Ascending aorta (tissue), 2 donors: Measurements from ENCODE around the gene SLC26A11. TPM values are rescaled to one million over a fixed set of nuclear protein-coding genes. Genes with fewer than 3 reads are reported as not detected.

Source experiments
- DNase-seq, 2 donors: peaks; one replicate each; pipeline ENCODE4 v3.0.0-alpha.2; 2019; ENCODE audit warnings: low spot score in 2 of 2
- H3K27ac ChIP-seq, 2 donors: fragments of 200-600 bp; sonication (generic); one replicate each; pipeline ENCODE4 v1.5.1; 2016 to 2017; ENCODE audit warnings: mild to moderate bottlenecking in 1 of 2
- H3K27me3 ChIP-seq: fragments of 200-600 bp; sonication (generic); one replicate; pipeline ENCODE4 v1.5.1; 2017
- H3K36me3 ChIP-seq, 2 donors: fragments of 200-600 bp; sonication (generic); one replicate each; pipeline ENCODE4 v1.5.1; 2016
- H3K4me1 ChIP-seq, 2 donors: fragments of 200-600 bp; sonication (generic); one replicate each; pipeline ENCODE4 v1.5.1; 2016 to 2017; ENCODE audit warnings: mild to moderate bottlenecking in 1 of 2
- H3K4me3 ChIP-seq, 2 donors: fragments of 200-600 bp; sonication (generic); one replicate each; pipeline ENCODE4 v1.5.1; 2016 to 2017; ENCODE audit warnings: mild to moderate bottlenecking in 1 of 2
- H3K9me3 ChIP-seq, 2 donors: fragments of 200-600 bp; sonication (generic); one replicate each; pipeline ENCODE4 v1.5.1; 2016
- intact Hi-C: fragments of 100-400 bp; cut with DNase I; formaldehyde crosslinking; loops from one replicate; pipeline ENCODE4 v1.15.1; 2023
- total RNA-seq: library from RNA; depleted of rRNA; stranded (reverse); fragments of >200 nt; gene quantifications from one replicate; pipeline ENCODE4 v1.1.0, GENCODE V29; 2016
- TF ChIP-seq, protein P1 (sequence below), 3 experiments: fragments of 200-600 bp in 2 of 3; fragments of 450-650 bp in 1 of 3; sonication (generic) in 2 of 3; IDR thresholded peaks; one replicate each; pipeline ENCODE4 v1.5.1; 2016 to 2019; ENCODE audit warnings: antibody characterized with exemption in 3 of 3, mild to moderate bottlenecking in 1 of 3, moderate library complexity in 1 of 3

SLC26A11 gene
- total RNA-seq, 1 donor from 2014 or later, result 25.8 TPM

DNA sequence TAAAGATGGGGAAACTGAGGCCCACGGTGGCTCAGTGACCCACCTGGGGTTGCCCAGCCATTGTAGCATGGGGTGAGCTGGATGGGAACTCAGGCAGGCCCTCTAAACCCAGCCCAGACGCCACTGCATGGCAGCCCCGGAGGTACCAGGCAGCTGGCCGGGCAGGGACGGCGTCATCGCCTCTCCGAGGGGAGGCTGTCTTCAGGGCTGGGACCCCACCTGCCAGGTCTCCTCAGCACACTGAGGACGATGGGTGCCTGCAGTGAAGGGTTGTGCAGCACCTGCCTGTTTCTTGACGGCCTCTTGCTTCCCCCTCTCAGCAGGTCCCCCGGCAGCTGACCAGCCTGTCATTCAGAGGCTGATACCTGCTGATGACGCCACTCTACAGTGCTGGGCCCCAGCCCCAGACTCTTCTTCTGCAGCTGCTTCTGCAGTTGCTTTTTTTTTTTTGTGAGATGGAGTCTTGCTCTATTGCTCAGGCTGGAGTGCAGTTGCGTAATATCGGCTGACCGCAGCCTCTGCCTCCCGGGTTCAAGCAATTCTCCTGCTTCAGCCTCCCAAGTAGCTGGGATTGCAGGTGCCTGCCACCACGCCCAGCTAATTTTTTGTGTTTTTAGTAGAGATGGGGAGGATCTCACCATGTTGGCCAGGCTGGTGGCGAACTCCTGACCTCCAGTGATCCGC, 65.2 kb downstream of the SLC26A11 start:
- H3K27me3 ChIP-seq, result no peaks in the 10 kb centered on the region
- H3K4me3 ChIP-seq, result no peak overlapping the region
- no peaks in the 10 kb centered on the region for H3K4me1 ChIP-seq
- intact Hi-C loops, result no loop called here
- H3K27ac ChIP-seq, result no peak overlapping the region
- no peak for DNase-seq
- TF ChIP-seq, protein P1, sequence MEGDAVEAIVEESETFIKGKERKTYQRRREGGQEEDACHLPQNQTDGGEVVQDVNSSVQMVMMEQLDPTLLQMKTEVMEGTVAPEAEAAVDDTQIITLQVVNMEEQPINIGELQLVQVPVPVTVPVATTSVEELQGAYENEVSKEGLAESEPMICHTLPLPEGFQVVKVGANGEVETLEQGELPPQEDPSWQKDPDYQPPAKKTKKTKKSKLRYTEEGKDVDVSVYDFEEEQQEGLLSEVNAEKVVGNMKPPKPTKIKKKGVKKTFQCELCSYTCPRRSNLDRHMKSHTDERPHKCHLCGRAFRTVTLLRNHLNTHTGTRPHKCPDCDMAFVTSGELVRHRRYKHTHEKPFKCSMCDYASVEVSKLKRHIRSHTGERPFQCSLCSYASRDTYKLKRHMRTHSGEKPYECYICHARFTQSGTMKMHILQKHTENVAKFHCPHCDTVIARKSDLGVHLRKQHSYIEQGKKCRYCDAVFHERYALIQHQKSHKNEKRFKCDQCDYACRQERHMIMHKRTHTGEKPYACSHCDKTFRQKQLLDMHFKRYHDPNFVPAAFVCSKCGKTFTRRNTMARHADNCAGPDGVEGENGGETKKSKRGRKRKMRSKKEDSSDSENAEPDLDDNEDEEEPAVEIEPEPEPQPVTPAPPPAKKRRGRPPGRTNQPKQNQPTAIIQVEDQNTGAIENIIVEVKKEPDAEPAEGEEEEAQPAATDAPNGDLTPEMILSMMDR (IDR thresholded peaks at IDR 0.05), result no peak
- peaks cover 34 to 52% of the 10 kb centered on the region in 2 donors for H3K36me3 ChIP-seq
- H3K9me3 ChIP-seq, result no peaks in the 10 kb centered on the region

GRCh38 chr17:80286638-80286960, 66.4 kb downstream of the SLC26A11 start:
- peaks cover 45 to 61% of the 10 kb centered on the region in 2 donors for H3K36me3 ChIP-seq
- H3K27me3 ChIP-seq, result no peaks in the 10 kb centered on the region
- TF ChIP-seq, protein P1 (IDR thresholded peaks at IDR 0.05), result no peak
- DNase-seq, result no peak
- intact Hi-C loops, result no loop called here
- no peak overlapping the region for H3K4me3 ChIP-seq
- H3K9me3 ChIP-seq, result no peaks in the 10 kb centered on the region
- no peaks in the 10 kb centered on the region for H3K4me1 ChIP-seq
- no peak overlapping the region for H3K27ac ChIP-seq

DNA sequence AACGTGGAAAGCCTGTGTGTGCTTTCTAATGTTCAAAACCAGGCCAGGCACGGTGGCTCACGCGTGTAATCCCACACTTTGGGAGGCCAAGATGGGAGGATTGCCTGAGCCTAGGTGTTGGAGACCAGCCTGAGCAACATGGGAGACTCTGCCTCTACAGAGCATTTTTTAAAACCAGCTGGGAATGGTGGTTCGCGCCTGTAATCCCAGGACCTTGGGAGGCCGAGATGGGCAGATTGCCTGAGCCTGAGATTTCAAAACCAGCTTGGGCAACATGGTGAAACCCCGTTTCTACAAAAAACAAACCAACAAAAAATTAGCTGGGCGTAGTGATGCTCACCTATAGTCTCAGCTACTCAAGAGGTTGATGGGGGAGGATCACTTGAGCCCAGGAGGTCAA, 66.8 kb downstream of the SLC26A11 start:
- Histone ChIP-seq H3K4me3 (no peak overlapping the region), H3K9me3 (no peaks in the 10 kb centered on the region), H3K36me3 (peaks cover 49 to 61% of the 10 kb centered on the region in 2 donors), H3K27me3 (no peaks in the 10 kb centered on the region), H3K4me1 (no peaks in the 10 kb centered on the region), H3K27ac (no peak overlapping the region)
- no peak for DNase-seq
- intact Hi-C loops, result no loop called here
- TF ChIP-seq, protein P1 (IDR thresholded peaks at IDR 0.05), result no peak

- TF ChIP-seq, protein P1 (IDR thresholded peaks at IDR 0.05), result no peak
- Histone ChIP-seq H3K27me3 (no peaks in the 10 kb centered on the region), H3K9me3 (no peaks in the 10 kb centered on the region), H3K27ac (peak overlapping the region in 1 of 2 donors; percentile 17), H3K36me3 (peaks cover 59 to 66% of the 10 kb centered on the region in 2 donors), H3K4me1 (no peaks in the 10 kb centered on the region), H3K4me3 (no peak overlapping the region)
- DNase-seq, result no peak
- intact Hi-C loops, result no loop called here
Observed at GRCh38 chr17:80287806-80288567, 67.8 kb downstream of the SLC26A11 start.

DNA sequence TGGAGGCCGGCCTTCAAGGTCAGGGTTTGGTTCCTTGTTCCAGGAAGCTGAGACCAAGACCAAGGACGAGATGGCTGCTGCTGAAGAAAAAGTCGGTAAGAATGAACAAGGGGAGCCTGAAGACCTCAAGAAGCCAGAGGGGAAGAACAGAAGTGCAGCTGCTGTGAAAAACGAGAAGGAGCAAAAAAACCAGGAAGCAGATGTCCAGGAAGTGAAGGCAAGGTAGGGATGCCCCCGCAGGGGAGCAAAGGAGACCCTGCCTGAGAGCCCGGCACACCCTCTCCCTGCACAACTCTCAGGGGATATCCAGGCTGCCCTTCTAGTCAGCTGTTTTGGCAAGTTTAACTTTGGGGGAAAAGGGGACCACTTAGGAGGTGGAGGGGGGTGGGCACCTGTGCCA, 69.4 kb downstream of the SLC26A11 start:
- Histone ChIP-seq H3K36me3 (peaks cover 65 to 82% of the 10 kb centered on the region in 2 donors), H3K4me3 (no peak overlapping the region), H3K27me3 (no peaks in the 10 kb centered on the region), H3K9me3 (no peaks in the 10 kb centered on the region), H3K4me1 (no peaks in the 10 kb centered on the region), H3K27ac (no peak overlapping the region)
- intact Hi-C loops, result no loop called here
- TF ChIP-seq, protein P1 (IDR thresholded peaks at IDR 0.05), result no peak
- no peak for DNase-seq
